ENCODE data around the gene CNOT10. TPM values are rescaled to one million over a fixed set of nuclear protein-coding genes. Genes with fewer than 3 reads are reported as not detected.
A peak's percentile ranks its signal among the peaks of the same experiment; 100 is the strongest.

The CNOT10 gene
- total and polyA plus RNA-seq, 2 donors (not counting 1 experiment from before 2014, with no cell fraction given) = 17.5 to 28.6 TPM

- Histone ChIP-seq H3K9me3 (ENCODE audit: control insufficient read depth, insufficient read depth, low read depth, low read length) (no peaks in the 10 kb centered on the region), H3K27me3 (ENCODE audit: control insufficient read depth, insufficient read depth, low read length) (peaks cover 60% of the 10 kb centered on the region), H3K27ac (ENCODE audit: insufficient read depth, low read length) (no peak overlapping the region), H4K20me1 (ENCODE audit: control insufficient read depth, extremely low read depth, insufficient read depth, low read length) (no peaks in the 10 kb centered on the region), H3K4me3 (replicated peaks in 1 of 4; ENCODE audit: control extremely low read depth in 1 of 4, insufficient read depth in 1 of 4, low read depth in 3 of 4, low read length in 4 of 4) (no peak overlapping the region), H3K36me3 (ENCODE audit: control insufficient read depth, insufficient read depth, low read length) (no peaks in the 10 kb centered on the region), H3K4me1 (ENCODE audit: control insufficient read depth, extremely low read depth, insufficient read depth, low read length) (no peaks in the 10 kb centered on the region), H3K4me2 (ENCODE audit: extremely low read depth, insufficient read depth, low read length) (no peak overlapping the region), H3K9ac (ENCODE audit: insufficient read depth, low read length) (no peak overlapping the region), H2AFZ (ENCODE audit: low read length) (no peak overlapping the region), H3K79me2 (ENCODE audit: control insufficient read depth, insufficient read depth, low read length) (no peaks in the 10 kb centered on the region)
- no peak for DNase-seq (ENCODE audit: low read depth in 2 of 2)
- TF ChIP-seq EZH2 (IDR thresholded peaks at IDR 0.05; ENCODE audit: low read length, missing control alignments) = no peak
- no peak for TF ChIP-seq CTCF (conservative IDR thresholded peaks at IDR 0.05 in 1 of 2, IDR thresholded peaks at IDR 0.05 in 1 of 2; ENCODE audit: low read depth in 1 of 2, low read length in 2 of 2)
Measured at GRCh38 chr3:32817257-32817557, 132.2 kb downstream of the CNOT10 start.

GRCh38 chr3:32817558-32818228, 132.7 kb downstream of the CNOT10 start, which contains the start of gene TRIM71:
Gene TRIM71 (plus strand): TSS chr3:32817997. CDS start chr3:32818081, 84 bp downstream.
- Histone ChIP-seq H3K36me3 (ENCODE audit: control insufficient read depth, insufficient read depth, low read length) (no peaks in the 10 kb centered on the region), H4K20me1 (ENCODE audit: control insufficient read depth, extremely low read depth, insufficient read depth, low read length) (no peaks in the 10 kb centered on the region), H3K4me1 (ENCODE audit: control insufficient read depth, extremely low read depth, insufficient read depth, low read length) (no peaks in the 10 kb centered on the region), H3K27ac (ENCODE audit: insufficient read depth, low read length) (no peak within 1 kb of the TSS), H3K9ac (ENCODE audit: insufficient read depth, low read length) (no peak within 1 kb of the TSS), H3K27me3 (ENCODE audit: control insufficient read depth, insufficient read depth, low read length) (peaks cover 60% of the 10 kb centered on the region), H2AFZ (ENCODE audit: low read length) (no peak within 1 kb of the TSS), H3K4me2 (ENCODE audit: extremely low read depth, insufficient read depth, low read length) (peak within 1 kb of the TSS; percentile 3), H3K9me3 (ENCODE audit: control insufficient read depth, insufficient read depth, low read depth, low read length) (no peaks in the 10 kb centered on the region), H3K4me3 (replicated peaks in 1 of 4; ENCODE audit: control extremely low read depth in 1 of 4, insufficient read depth in 1 of 4, low read depth in 3 of 4, low read length in 4 of 4) (peak within 1 kb of the TSS in 2 of 4 experiments; percentile 23 to 39), H3K79me2 (ENCODE audit: control insufficient read depth, insufficient read depth, low read length) (no peaks in the 10 kb centered on the region)
- no peak for TF ChIP-seq CTCF (conservative IDR thresholded peaks at IDR 0.05 in 1 of 2, IDR thresholded peaks at IDR 0.05 in 1 of 2; ENCODE audit: low read depth in 1 of 2, low read length in 2 of 2)
- TF ChIP-seq EZH2 (IDR thresholded peaks at IDR 0.05; ENCODE audit: low read length, missing control alignments) = peak; percentile 73
- no peak for DNase-seq (ENCODE audit: low read depth in 2 of 2)

GRCh38 chr3:32818229-32818969, 133.4 kb downstream of the CNOT10 start:
- TF ChIP-seq EZH2 (IDR thresholded peaks at IDR 0.05; ENCODE audit: low read length, missing control alignments) (peak; percentile 93), CTCF (conservative IDR thresholded peaks at IDR 0.05 in 1 of 2, IDR thresholded peaks at IDR 0.05 in 1 of 2; ENCODE audit: low read depth in 1 of 2, low read length in 2 of 2) (no peak)
- no peaks in the 10 kb centered on the region for H3K36me3 ChIP-seq (ENCODE audit: control insufficient read depth, insufficient read depth, low read length)
- H4K20me1 ChIP-seq (ENCODE audit: control insufficient read depth, extremely low read depth, insufficient read depth, low read length) = no peaks in the 10 kb centered on the region
- H3K4me3 ChIP-seq (replicated peaks in 1 of 4; ENCODE audit: control extremely low read depth in 1 of 4, insufficient read depth in 1 of 4, low read depth in 3 of 4, low read length in 4 of 4) = no peak overlapping the region
- H3K9me3 ChIP-seq (ENCODE audit: control insufficient read depth, insufficient read depth, low read depth, low read length) = no peaks in the 10 kb centered on the region
- no peak overlapping the region for H3K4me2 ChIP-seq (ENCODE audit: extremely low read depth, insufficient read depth, low read length)
- no peak overlapping the region for H3K9ac ChIP-seq (ENCODE audit: insufficient read depth, low read length)
- H2AFZ ChIP-seq (ENCODE audit: low read length) = no peak overlapping the region
- H3K79me2 ChIP-seq (ENCODE audit: control insufficient read depth, insufficient read depth, low read length) = no peaks in the 10 kb centered on the region
- DNase-seq (ENCODE audit: low read depth in 2 of 2) = no peak
- H3K4me1 ChIP-seq (ENCODE audit: control insufficient read depth, extremely low read depth, insufficient read depth, low read length) = no peaks in the 10 kb centered on the region
- H3K27ac ChIP-seq (ENCODE audit: insufficient read depth, low read length) = no peak overlapping the region
- peaks cover 63% of the 10 kb centered on the region for H3K27me3 ChIP-seq (ENCODE audit: control insufficient read depth, insufficient read depth, low read length)
